GM13977 (cell line): Measurements from ENCODE around the gene ANKRD9.

Source experiments
- DNase-seq: peaks from one replicate; pipeline ENCODE4 v3.0.0; 2012; ENCODE audit warnings: low spot score
- in situ Hi-C: fragments of 300-500 bp; cut with MboI; formaldehyde crosslinking; loops from one replicate; pipeline ENCODE4 v1.12.0; 2022; ENCODE audit warnings: low sequenced_read_pairs, low pct_unique_long_range_greater_than_20kb, mixed read lengths, inconsistent platforms; ENCODE audit not compliant: unreplicated experiment
- TF ChIP-seq, protein P1 (sequence below): IDR thresholded peaks from 2 replicates; pipeline ENCODE4 v1.5.1; 2012; ENCODE audit warnings: mild to moderate bottlenecking, control low read depth; ENCODE audit not compliant: insufficient read depth; ENCODE audit errors: extremely low read depth, missing control alignments

ANKRD9 gene

DNA sequence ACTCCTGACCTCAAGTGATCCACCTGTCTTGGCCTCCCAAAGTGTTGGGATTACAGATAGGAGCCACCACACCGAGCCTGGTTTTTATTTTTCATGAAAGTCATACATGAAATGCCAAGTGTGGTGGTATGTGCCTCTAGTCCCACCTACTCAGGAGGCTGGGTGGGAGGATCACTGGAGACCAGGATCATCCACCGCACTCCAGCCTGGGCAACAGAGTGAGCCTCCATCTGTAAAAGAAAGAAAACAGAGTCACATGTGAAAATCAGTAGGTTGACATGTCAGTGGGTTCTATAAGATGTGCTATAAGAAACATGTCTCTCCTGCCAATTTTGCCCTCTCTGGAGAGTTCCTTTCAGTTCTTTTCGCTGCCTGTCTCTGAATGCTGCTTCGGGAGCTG lies 28.2 kb downstream of the ANKRD9 start:
- in situ Hi-C loops = no loop called here
- TF ChIP-seq, protein P1, sequence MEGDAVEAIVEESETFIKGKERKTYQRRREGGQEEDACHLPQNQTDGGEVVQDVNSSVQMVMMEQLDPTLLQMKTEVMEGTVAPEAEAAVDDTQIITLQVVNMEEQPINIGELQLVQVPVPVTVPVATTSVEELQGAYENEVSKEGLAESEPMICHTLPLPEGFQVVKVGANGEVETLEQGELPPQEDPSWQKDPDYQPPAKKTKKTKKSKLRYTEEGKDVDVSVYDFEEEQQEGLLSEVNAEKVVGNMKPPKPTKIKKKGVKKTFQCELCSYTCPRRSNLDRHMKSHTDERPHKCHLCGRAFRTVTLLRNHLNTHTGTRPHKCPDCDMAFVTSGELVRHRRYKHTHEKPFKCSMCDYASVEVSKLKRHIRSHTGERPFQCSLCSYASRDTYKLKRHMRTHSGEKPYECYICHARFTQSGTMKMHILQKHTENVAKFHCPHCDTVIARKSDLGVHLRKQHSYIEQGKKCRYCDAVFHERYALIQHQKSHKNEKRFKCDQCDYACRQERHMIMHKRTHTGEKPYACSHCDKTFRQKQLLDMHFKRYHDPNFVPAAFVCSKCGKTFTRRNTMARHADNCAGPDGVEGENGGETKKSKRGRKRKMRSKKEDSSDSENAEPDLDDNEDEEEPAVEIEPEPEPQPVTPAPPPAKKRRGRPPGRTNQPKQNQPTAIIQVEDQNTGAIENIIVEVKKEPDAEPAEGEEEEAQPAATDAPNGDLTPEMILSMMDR = no peak
- DNase-seq = no peak

DNA sequence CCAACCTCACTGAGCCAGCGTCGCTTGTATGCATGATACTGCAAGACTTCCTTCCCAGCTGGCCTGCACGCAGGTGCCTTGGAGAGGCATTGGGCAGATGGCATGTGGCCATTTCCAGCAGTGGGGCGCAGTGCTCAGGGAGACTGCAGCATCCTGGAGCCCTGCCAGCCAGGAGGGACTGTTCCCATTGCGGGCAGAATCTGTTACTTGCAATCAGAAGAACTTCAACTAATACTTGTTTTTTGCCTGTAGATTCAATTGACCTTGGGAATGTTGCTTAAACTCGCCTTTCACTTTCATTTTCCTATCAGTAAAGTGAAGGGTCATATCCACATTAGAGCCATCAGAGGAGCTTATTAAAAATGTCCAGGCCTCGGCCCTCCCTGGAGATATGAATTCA lies 29.8 kb downstream of the ANKRD9 start:
- TF ChIP-seq, protein P1 = no peak
- in situ Hi-C loops = no loop called here
- no peak for DNase-seq

DNA sequence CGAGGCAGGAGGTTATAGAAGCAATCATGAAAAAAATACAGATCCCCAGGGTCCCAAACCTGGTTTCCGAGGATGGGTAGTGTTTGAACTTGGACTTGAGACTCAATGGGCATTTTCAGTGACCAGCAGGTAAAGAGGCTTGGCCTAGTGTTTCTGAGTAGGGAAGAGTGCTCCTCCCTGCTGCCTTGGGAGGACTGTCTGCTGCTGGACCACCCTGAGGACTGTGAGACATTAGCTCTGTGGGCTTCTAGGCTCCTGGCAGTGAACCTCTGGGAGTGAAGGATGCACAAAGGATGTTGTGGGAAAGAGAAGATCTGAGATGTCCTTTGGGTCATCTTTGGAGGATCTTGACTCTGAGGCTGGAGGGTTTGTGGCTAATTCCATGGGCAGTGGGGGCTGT lies 30.5 kb downstream of the ANKRD9 start:
- TF ChIP-seq, protein P1 = no peak
- DNase-seq = no peak
- in situ Hi-C loops = no loop called here

DNA sequence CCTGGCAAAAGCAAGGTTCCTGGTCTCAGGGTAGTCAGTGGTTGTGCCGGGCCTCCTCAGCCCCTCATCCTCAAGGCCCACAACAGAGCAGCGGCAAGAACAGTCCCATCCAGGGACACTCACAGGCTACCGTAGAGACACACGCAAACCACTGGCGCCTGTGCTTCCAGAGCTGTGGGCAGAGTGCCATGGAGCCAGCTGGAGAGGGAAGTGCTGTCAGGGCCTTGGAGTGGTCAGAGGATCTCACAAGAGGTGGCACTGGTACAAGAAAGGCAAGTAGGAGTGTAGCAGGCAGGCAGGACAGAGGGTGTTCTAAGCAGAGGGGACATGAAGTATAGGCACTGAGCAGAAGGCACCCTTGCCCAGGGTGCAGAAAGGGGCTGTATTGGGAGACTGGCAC lies 34.6 kb downstream of the ANKRD9 start:
- TF ChIP-seq, protein P1 = no peak
- in situ Hi-C loops = no loop called here
- DNase-seq = no peak

DNA sequence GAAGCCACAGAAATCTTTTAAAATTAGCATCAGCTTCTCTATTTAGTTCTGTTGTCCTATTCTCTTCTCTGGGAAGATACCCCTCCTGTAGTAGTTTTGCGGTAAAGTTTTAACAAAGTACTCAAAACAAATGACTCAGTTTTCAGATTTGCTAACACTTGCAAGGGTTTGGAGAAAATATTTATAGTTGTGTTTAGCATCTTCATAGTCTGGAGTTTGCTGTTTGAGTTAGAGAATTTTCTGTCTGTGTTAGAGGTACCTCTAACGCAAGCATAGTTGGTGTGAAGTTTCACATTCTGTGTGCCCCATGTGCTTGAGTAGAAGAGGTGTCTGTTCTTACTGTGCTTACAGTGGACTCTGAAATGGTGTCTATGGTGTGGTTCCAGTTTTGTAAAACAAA lies 36.0 kb downstream of the ANKRD9 start:
- no peak for DNase-seq
- in situ Hi-C loops = no loop called here
- TF ChIP-seq, protein P1 = no peak

DNA sequence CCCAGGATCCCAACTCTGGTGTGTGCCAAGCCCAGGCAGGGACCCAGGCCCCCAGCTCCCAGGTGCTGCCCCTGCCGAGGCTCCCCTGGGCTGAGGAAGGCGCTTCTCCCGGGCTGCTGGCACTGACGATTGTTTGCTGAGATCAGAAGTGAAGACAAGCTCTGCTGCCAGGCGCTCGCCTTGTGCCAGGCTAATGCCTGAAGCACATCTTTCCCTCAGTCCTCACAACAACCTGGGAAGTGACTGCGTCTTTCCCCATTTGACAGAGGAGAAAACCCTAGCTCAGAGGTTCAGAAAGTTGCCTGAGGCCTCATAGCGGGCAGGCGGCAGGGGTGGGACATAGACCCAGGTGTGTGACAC lies 36.8 kb downstream of the ANKRD9 start:
- TF ChIP-seq, protein P1 = no peak
- DNase-seq = no peak
- in situ Hi-C loops = no loop called here
